GM18505 (cell line): ENCODE measurements around the gene SLC25A23.
A peak's percentile ranks its signal among the peaks of the same experiment; 100 is the strongest.

Source experiments
- ATAC-seq: cut with Tn5 transposase; IDR thresholded peaks from one replicate; pipeline ENCODE4 v1.9.1; 2021; ENCODE audit not compliant: unreplicated experiment
- POLR2A ChIP-seq: IDR thresholded peaks from 4 replicates; pipeline ENCODE4 v1.6.1; 2011; ENCODE audit warnings: borderline replicate concordance; ENCODE audit not compliant: insufficient read depth, insufficient read length; ENCODE audit errors: extremely low read depth

The SLC25A23 gene

DNA sequence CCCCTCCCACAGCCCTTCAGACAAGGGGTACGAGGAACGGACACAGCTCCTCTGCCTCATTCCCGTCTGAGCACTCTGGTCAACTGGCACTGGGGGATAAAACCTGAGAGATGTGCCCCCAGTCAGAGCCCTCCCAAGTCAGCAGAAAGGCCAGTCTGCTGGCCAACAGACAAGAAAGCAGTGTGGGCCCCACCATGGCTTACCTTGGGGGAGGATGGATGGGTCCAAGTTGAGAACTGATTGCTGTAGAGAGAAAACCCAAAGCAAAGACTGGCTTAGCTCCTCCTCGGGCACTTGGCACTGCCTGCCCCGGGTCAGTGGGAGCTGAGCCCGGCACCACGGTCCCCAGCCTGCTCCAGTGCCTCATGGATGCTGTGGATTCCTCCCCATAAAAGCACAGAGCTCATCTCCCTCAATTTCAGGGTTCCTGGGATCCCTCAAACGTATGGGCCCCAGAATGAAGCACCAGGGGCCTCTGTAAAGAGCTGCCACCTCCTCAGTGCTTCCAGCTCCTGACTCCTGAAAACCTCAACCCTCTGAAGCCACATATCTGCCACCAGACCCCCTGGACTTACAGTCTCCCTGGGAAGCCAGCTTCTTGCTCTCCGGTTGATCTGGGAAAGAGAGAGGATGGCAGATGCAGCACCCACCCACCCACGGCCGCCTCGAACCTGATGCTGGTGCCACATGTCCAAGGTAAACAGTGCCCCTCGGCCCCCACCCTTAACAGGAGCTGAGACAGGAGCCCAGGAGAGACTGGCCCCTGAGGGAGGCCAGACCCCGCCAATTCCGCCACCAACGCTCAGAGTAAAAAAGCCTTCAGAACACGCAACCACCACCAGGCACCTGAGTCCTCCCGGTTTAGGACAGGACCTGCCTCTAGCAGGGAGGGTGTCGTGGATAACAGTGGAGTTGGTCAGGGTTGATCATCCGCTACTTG lies 38.2 kb downstream of the SLC25A23 start:
- no peak for TF ChIP-seq POLR2A
- ATAC-seq, result no peak

DNA sequence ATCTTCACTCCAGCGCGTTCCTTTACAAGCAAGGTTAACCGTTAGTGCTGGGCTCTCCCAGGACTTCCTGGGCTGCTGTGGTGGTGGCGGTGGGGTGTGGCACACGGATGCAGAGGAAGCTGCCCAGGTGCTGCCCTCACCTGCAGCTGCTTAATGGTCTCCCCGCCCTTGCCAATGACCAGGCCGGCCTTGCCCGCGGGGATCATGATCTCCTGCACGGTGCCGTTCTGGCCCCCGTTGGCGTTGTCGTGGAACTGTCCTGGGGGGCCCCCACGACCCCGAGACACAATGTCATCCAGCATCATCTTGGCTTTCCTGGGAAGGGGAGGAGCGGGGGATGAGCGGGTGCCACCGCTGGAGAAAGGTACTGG lies 41.0 kb downstream of the SLC25A23 start:
- TF ChIP-seq POLR2A, result no peak
- ATAC-seq, result no peak

DNA sequence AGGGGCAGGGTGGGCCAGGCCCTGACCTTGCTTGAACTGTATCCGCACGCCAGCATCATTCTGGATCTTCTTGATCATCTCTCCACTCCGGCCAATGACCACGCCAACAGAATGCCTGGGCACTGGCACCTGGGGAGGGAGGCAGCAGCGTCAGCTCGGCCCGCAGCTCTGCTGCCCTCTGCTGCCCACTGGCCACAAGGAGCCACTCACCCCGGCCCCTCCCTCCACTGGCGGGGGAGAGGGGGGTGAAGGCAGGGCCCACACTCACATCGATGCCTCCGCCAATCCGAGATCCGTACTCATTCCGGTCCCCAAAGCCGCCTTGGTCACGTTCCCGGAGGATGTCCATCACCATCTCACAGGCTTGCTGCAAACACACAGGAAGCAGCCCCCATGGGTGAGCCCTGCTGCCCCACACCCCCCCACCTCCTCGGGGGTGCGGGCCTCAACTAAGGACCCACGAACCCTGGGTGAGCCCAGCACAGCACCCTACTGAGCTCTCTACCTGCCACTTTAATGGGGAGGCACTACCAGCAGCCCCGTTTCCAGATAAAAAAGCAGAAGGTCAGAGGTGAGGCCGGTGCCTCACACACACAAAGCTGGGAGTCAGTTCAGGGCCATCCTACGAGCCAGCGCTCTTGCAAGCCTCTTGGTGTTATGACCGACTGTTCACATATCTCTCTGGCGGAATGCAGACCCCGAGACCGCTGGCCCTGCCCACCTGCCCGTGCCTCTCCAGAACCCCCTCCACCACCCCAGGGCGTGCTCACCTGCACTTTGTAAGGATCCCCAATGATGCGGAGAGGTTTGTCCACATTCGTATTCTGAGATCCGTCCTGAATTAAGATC lies 41.7 kb downstream of the SLC25A23 start:
- TF ChIP-seq POLR2A, result no peak
- ATAC-seq, result no peak

DNA sequence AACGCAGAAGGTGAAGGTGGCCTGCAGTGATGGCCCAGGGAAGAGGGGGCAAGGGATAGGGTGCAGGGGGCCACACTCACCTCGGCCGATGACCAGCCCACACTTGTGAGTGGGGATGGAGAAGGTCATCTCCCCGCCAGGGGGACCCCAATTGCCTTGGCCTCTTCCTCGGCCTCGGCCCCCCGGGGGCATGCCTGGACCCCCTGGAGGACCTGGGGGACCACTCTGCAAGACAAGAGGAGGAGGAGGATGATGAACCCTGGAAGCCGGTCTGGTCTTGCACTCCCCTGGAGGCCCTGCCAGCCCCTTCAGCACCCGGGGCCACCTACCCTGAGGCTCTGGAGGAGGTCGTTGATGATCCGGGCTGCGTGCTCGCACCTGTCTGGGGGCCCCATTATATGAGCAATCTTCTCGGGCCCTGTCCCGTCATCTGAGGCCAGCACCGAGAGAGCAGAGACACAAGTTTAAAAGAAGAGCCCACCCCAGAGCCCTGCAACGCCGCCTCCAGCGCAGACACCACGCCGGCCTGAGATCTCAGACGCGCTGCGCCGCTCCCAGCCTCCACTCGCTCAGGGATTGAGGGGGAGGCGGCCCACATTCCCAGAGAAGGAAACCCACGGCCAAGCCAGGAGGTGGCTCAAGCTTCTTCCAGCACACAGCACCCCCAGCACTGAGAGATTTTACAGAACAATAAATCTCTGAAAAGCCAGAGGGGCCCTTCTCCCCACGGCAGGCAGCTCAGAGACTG lies 42.8 kb downstream of the SLC25A23 start:
- TF ChIP-seq POLR2A, result no peak
- no peak for ATAC-seq

DNA sequence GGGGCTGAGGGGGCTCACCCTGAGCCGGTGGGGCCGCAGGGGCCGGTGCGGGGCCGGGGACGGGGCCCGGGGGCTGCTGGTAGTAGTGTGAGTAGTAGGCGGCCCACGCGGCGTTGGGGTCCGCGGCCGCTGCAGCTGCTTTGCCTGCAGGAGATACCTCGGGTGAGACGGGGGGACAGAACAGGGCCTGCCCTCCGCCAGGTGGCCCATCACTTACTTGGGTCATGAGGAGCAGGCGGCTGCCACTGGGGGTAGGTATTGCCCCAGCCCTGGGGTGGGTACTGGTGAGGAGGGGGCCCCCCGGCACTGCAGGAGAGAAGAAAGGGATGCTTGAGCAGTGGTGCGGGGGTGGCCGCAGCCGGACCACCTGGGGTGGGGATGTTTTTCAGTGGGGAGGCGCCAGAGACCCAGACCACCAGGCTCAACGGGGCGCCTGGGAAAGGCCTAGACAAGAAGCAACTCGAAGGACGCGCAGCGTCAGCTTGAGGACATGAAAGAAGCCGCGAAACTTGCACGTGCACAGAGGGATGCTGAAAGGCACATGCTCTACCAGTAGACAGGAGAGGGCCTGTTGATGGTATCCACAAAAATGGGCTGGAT lies 43.9 kb downstream of the SLC25A23 start:
- TF ChIP-seq POLR2A, result no peak
- ATAC-seq, result no peak

DNA sequence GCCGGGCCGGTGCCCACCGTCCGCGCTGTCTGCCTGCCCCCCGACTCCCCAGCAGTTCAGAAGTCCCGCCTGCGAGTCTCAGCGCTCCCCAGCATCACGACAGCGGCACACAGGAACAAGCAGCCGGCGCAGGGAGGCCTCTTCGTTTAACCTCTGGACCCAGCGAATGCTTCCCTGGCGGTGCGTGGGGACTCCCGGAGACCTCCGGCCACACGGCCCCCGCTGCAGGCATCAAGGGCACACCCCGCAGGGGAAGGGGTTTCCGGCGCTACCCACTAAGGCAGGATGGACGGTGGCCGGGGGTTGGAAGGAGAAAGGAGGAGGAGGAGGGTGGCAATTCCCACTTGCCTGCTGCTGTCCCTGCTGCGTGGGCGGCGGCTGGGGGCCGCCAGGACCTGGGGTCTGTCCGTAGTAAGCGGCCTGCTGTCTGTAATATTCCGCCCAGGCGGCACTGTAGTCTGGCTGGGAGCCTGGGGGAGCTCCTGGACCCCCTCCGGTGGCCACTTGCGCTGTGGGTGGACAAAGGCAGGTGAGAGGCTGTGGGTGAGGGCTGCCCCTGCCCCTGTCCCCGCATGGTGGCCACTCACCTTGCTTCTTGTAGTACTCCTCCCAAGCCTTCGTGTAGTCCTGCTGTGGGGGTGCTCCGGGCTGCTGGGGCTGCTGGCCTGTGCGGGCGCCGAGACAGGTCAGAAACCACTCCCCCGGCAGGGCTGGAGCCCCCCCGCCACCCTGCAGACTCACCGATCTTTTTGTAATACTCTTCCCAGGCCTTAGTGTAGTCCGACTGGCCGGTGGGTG lies 44.6 kb downstream of the SLC25A23 start:
- no peak for TF ChIP-seq POLR2A
- ATAC-seq, result no peak

DNA sequence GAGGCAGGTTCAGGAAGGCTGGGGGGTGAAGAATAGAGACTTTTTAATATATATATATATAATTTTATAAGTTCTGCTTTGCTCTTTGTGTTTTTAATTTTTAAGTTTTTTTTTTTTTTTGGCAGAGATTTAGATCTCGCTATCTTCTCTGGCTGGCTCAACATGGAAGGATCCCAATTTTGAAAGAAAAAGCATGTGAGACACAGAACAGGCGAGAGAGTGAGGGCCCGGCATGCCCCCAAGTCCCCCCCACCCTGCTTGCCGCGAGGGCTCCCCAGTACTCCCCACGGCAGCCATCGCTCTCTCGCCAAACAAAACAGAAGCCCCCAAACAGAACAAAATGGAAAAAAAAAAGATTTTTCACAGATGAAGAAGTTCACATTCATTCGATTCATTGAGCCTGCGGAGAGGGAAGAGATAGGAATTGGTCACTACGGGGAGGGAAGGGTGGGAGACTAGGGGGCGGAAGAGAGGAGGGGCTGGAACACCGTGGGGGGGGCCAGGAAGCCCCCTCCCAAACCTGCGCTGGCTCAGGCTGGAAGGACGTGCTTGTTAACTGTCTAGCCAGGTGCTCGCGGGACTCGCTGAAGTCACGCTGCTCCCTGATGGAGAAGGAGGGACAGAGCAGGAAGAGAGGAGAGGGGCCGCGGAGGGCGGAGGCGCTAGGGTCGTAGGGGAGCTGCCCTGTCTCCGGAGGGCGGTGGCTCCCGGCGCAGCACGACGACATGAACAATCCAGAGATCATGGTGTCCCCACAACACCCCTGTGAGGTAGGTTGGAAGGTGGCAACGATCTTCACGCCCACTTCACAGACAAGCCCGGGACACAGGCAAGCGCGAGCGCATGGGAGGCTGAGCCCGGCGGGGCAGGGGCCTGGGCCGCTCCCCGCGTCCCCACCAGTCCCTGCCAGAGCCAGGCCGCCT lies 45.6 kb downstream of the SLC25A23 start:
- ATAC-seq, result no peak
- TF ChIP-seq POLR2A, result no peak

DNA sequence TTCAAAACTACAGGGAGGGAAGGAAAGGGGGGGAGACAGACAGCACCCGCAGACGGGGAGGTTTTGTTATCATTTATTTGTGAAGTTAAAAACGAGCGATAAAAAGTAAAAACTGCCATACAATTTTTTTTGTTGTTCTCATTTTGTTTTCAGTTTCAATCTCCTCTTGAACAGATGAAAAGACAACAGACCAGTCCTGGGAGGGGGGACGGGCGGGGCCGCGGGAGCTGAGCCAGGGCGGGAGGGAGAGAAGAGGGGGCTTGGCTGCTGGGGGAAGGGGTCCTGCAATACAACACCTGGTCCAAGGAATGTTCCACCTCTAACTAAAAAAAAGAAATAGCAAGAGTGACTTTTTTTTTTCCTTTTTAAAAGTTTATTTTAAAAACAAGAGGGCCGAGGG lies 46.3 kb downstream of the SLC25A23 start:
- TF ChIP-seq POLR2A, result no peak
- no peak for ATAC-seq

DNA sequence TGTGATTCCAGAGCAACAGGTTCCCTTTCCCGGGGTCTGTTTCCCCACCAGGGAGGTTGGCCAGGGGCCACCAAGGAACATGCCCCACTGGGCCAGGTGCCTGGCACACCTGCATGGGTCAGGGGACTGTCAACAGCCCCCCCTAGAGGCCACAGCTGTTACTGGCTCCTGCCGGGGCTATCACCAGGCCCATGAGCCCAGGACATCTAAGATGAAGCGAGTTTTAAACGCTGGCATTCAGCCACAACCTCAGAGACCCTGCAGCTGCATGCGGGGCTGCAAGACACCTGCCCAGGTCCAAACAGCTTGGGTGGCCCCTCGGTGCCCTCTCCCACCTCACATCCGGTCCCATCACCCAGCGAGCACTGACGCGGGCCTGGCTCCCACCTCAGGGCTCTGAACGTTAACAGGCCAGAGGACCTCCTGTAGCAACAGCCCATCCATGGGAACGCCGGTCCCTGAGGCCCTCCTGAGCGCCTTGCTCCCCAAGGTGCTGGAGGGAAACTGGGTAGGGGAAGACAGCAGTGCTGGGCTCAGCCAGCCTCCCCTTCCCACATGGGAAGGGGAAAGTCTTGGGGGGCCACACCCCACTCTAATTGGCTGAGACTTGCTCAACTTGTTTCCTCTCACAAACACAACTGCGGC lies 47.0 kb downstream of the SLC25A23 start:
- peak; percentile 13 for TF ChIP-seq POLR2A
- ATAC-seq, result no peak

DNA sequence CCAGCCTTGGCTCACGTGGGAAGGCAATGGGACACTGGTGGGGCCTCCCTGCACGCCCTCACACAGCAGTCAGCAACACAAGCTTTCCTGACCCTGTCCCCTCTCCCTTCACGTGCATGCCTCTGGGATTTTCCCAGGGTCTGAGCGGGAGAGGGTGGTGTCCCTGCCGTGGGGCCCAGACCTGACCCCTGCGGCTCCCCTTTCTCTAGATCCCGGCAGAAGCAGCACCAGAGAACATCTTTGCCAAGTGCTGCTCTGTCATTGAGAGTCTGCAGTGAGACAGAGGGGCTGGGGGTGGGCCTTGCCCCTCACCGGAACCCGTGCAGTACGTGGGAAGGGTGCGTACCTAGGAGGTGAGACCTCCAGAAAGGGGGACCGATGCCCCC lies 47.5 kb downstream of the SLC25A23 start:
- no peak for ATAC-seq
- no peak for TF ChIP-seq POLR2A

DNA sequence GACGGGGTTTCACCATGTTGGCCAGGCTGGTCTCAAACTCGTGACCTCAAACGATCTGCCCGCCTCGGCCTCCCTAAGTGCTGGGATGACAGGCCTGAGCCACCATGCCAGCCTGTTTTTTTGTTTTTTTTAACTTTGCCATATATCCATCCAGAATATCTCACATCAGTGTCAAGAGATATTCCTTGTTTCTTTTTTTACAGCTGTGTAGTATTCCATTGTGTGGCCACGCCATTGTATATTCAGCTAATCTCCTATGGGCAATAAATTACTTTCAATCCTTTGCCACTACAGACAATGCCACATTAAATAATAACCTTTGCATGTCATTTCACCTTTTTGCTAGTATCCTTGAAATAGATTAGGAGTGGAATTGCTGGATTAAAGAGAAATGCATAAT lies 50.2 kb downstream of the SLC25A23 start:
- no peak for ATAC-seq

More for the DNA sequence above, 50.2 kb downstream of the SLC25A23 start:
- TF ChIP-seq POLR2A, result no peak
